Left lung (tissue), 14 donors: Measurements from ENCODE around the gene ESRP2. TPM values are rescaled to one million over a fixed set of nuclear protein-coding genes. Genes with fewer than 3 reads are reported as not detected.

Experiments
- ATAC-seq: fragments of 200-7000 bp; cut with Tn5 transposase; one replicate; pipeline ENCODE4 v1.9.1; 2020; ENCODE audit warnings: moderate library complexity
- DNase-seq, 4 donors: peaks; one replicate each; pipeline ENCODE4 v3.0.0-alpha.2; 2013 to 2020
- H3K27ac ChIP-seq, 2 donors: fragments of 200-600 bp; sonication (generic) in 1 of 2; one replicate each; pipeline versions ENCODE4 v1.5.0 to v1.8.0; 2020 to 2021
- H3K27me3 ChIP-seq, 2 donors: fragments of 200-600 bp; sonication (generic) in 1 of 2; one replicate each; pipeline versions ENCODE4 v1.5.0 to v1.8.0; 2020 to 2021
- H3K36me3 ChIP-seq, 2 donors: fragments of 200-600 bp; sonication (generic) in 1 of 2; one replicate each; pipeline versions ENCODE4 v1.5.0 to v1.8.0; 2020 to 2021
- H3K4me1 ChIP-seq, 2 donors: fragments of 200-600 bp; one replicate each; pipeline ENCODE4 v1.8.0; 2021
- H3K4me3 ChIP-seq, 2 donors: fragments of 200-600 bp; sonication (generic) in 1 of 2; one replicate each; pipeline versions ENCODE4 v1.5.0 to v1.8.0; 2020 to 2021; ENCODE audit warnings: mild to moderate bottlenecking in 1 of 2
- H3K9me3 ChIP-seq, 2 donors: fragments of 200-600 bp; sonication (generic) in 1 of 2; one replicate each; pipeline versions ENCODE4 v1.5.0 to v1.8.0; 2020 to 2021
- intact Hi-C, 2 donors: fragments of 100-400 bp; cut with DNase I; formaldehyde crosslinking; loops; one replicate each; pipeline versions ENCODE4 v1.11.2 to v1.14.2; 2022
- long read RNA-seq, 12 donors: library from polyadenylated mRNA in 2 of 12; unstranded in 2 of 12; transcript quantifications; one replicate each; pipeline ENCODE4 v2.0.0 and lab custom pipeline, GENCODE V29; 2019 to 2026
- polyA plus RNA-seq, 6 donors: library from polyadenylated mRNA; unstranded; fragments of 120-200 nt; gene quantifications; one replicate each; pipeline ENCODE4 v1.2.1, GENCODE V29; 2013; ENCODE audit not compliant: insufficient read length in 6 of 6
- total RNA-seq, 2 donors: library from RNA; stranded (reverse); fragmentation: NEBNext Ultra II Directional; extraction: Animal tissue kit (Norgen Biotek cat#: 25700); gene quantifications; one replicate each; pipeline ENCODE4 v1.2.1, GENCODE V29; 2021
- TF ChIP-seq, protein P1 (sequence below), 2 donors: fragments of 200-600 bp; sonication (generic) in 1 of 2; IDR thresholded peaks; one replicate each; pipeline versions ENCODE4 v1.5.0 to v1.8.0; 2021; ENCODE audit warnings: antibody characterized with exemption in 2 of 2
- donor health status: DM: no; HTN: yes; CAD: no.
- donor health status: DM: no; HTN: no; CAD: no.

ESRP2 gene
- total RNA-seq (10 to 100 TPM; 47.9 to 62.6 TPM), polyA plus RNA-seq (10 to 100 TPM; 45.7 to 61.6 (median 54.2) TPM)
- long read RNA-seq, donor 1, partial matches to known transcripts = 6 of 8 reads
- long read RNA-seq, donor 1, other reads (novel, unspliced or antisense) = 0 of 8 reads
- long read RNA-seq, donor 2, partial matches to known transcripts = 7 of 11 reads
- long read RNA-seq, donor 2, other reads (novel, unspliced or antisense) = 0 of 11 reads
- long read RNA-seq, donor 3, partial matches to known transcripts = 0 of 3 reads
- long read RNA-seq, donor 3, other reads (novel, unspliced or antisense) = 0 of 3 reads
- long read RNA-seq, donor 4, partial matches to known transcripts = 3 of 4 reads
- long read RNA-seq, donor 4, other reads (novel, unspliced or antisense) = 0 of 4 reads
- long read RNA-seq, donor 5, partial matches to known transcripts = 13 of 15 reads
- long read RNA-seq, donor 5, other reads (novel, unspliced or antisense) = 0 of 15 reads
- long read RNA-seq, donor 6, partial matches to known transcripts = 7 of 12 reads
- long read RNA-seq, donor 6, other reads (novel, unspliced or antisense) = 0 of 12 reads
- long read RNA-seq, donor 7, partial matches to known transcripts = 0 of 6 reads
- long read RNA-seq, donor 7, other reads (novel, unspliced or antisense) = 0 of 6 reads
- long read RNA-seq, donor 8, partial matches to known transcripts = 0 of 4 reads
- long read RNA-seq, donor 8, other reads (novel, unspliced or antisense) = 0 of 4 reads
- long read RNA-seq, donor 9 = 0 reads
- long read RNA-seq, donor 10, partial matches to known transcripts = 1 of 1 reads
- long read RNA-seq, donor 10, other reads (novel, unspliced or antisense) = 0 of 1 reads
- long read RNA-seq, donor 11 = 0 reads
- long read RNA-seq, donor 12, partial matches to known transcripts = 0 of 6 reads
- long read RNA-seq, donor 12, other reads (novel, unspliced or antisense) = 0 of 6 reads

DNA sequence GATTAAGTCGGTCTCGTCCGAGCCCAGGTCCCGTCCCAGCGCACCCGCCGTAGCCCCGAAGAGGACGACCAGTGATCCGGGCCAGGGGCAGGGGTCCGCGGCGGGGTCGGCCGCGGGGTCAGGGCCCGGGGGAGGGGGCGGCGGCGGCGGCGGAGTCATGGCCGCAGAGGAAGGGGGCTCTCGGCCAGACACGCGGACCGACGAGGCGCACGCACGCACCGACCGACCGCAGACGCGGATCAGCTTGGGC is at the start of gene ESRP2:
Gene ESRP2, minus strand, starts transcription at position 241 of the 250 bp plus-strand sequence. Its CDS starts 82 bp downstream, at position 159.
- no peak for ATAC-seq
- H3K27ac ChIP-seq = peak within 1 kb of the TSS; percentile 85 to 91
- H3K9me3 ChIP-seq = no peaks in the 10 kb centered on the region
- no peak for DNase-seq
- intact Hi-C loops = no loop called here
- peaks cover 0 to 20% of the 10 kb centered on the region in 2 donors for H3K36me3 ChIP-seq
- H3K4me3 ChIP-seq = peak within 1 kb of the TSS; percentile 59 to 72
- TF ChIP-seq, protein P1, sequence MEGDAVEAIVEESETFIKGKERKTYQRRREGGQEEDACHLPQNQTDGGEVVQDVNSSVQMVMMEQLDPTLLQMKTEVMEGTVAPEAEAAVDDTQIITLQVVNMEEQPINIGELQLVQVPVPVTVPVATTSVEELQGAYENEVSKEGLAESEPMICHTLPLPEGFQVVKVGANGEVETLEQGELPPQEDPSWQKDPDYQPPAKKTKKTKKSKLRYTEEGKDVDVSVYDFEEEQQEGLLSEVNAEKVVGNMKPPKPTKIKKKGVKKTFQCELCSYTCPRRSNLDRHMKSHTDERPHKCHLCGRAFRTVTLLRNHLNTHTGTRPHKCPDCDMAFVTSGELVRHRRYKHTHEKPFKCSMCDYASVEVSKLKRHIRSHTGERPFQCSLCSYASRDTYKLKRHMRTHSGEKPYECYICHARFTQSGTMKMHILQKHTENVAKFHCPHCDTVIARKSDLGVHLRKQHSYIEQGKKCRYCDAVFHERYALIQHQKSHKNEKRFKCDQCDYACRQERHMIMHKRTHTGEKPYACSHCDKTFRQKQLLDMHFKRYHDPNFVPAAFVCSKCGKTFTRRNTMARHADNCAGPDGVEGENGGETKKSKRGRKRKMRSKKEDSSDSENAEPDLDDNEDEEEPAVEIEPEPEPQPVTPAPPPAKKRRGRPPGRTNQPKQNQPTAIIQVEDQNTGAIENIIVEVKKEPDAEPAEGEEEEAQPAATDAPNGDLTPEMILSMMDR (IDR thresholded peaks at IDR 0.05) = no peak
- peaks cover 5 to 51% of the 10 kb centered on the region in 2 donors for H3K4me1 ChIP-seq
- peaks cover 0 to 24% of the 10 kb centered on the region in 2 donors for H3K27me3 ChIP-seq

DNA sequence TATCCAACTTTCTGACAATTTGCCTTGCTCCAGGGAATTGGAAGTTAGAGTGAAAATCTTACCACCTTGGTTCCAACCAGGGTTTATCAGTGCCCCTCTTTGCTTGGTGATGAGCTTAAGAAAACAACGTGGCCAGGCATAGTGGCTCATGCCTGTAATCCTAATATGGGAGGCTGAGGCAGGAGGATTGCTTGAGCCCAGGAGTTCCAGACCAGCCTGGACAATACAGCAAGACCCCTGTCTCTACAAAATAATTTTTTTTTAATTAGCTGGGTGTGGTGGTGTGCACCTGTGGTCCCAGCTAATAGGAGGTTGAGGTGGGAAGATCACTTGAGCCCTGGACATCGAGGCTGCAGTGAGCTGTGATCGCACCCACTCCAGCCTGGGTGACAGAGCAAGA is 49.8 kb upstream of the ESRP2 start:
- peaks cover 13 to 68% of the 10 kb centered on the region in 2 donors for H3K4me1 ChIP-seq
- TF ChIP-seq, protein P1 (IDR thresholded peaks at IDR 0.05) = no peak
- intact Hi-C loops = no loop called here
- peaks cover 0 to 32% of the 10 kb centered on the region in 2 donors for H3K36me3 ChIP-seq
- peak overlapping the region; percentile 60 to 81 for H3K27ac ChIP-seq
- no peaks in the 10 kb centered on the region for H3K27me3 ChIP-seq
- ATAC-seq (no peak), DNase-seq (no peak)
- no peaks in the 10 kb centered on the region for H3K9me3 ChIP-seq
- H3K4me3 ChIP-seq = no peak overlapping the region

DNA sequence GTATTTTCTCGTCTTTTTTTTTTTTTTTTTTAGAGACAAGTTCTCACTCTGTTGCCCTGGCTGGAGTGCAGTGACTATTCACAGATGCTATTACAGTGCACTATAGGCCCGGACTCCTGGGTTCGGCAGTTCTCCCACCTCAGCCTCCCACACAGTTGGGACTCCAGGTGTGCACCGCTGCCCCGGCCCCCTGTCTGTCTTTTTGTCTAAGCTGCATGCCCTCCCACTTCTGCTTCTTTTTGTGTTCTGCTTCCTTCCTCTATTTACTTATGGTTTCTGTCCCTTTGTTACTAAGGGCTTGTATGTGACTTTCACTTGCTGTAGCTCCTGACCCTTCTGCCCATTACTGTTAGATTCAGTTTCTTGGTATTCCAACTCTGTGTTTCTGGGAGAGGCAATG is 48.9 kb upstream of the ESRP2 start:
- intact Hi-C loops = no loop called here
- Histone ChIP-seq H3K4me3 (no peak overlapping the region), H3K27me3 (no peaks in the 10 kb centered on the region), H3K27ac (peak overlapping the region; percentile 60 to 81), H3K4me1 (peaks cover 12 to 68% of the 10 kb centered on the region in 2 donors), H3K36me3 (peaks cover 0 to 28% of the 10 kb centered on the region in 2 donors), H3K9me3 (no peaks in the 10 kb centered on the region)
- DNase-seq (no peak), ATAC-seq (peak; percentile 31)
- TF ChIP-seq, protein P1 (IDR thresholded peaks at IDR 0.05) = no peak

DNA sequence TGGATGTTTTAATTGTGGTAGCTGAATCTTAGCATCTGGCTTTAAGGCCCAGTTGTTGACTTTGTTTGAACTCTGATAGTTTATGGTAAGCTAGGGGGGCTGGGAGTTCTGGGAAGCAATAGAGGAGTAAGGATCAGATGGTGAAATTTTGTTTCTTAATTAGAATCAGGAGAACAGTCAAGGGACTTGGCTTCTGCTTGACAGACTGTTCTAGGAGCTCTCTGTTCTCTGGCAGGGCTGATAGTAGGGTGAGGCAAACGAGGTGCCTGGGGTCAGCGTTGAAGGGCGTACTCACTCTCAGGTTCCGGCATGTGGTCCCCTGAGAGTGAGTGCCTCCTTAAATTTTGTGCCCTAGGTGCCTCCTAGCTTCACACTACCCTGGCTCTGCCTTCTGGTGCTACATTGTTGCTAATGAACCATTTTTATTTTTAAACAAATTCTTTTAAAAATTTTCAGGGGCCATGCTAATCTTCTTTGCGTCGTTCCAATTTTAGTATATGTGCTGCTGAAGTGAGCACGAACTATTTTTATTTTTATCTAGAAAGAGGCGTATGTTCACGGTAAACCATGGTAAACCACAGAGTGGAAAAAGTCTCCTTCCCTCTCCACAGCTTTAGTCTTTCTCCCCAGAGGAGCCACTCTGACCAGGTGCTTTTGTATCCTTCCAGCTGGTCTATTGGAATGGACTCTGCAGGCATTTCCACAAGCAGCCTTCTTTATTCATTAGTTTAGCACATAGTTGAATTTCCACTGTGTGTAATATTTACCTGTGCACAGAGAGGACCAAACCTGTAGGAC is 48.1 kb upstream of the ESRP2 start:
- Histone ChIP-seq H3K9me3 (no peaks in the 10 kb centered on the region), H3K27ac (peak overlapping the region; percentile 11 to 81), H3K4me3 (no peak overlapping the region), H3K27me3 (no peaks in the 10 kb centered on the region), H3K36me3 (peaks cover 0 to 30% of the 10 kb centered on the region in 2 donors), H3K4me1 (peaks cover 10 to 60% of the 10 kb centered on the region in 2 donors)
- no peak for DNase-seq
- intact Hi-C loops = no loop called here
- TF ChIP-seq, protein P1 (IDR thresholded peaks at IDR 0.05) = no peak
- ATAC-seq = no peak
